Activated T-cell treated with anti-CD3 and anti-CD28 coated beads, Interleukin-2, amount 50 U/mL, for 4 hours (primary cell): ENCODE data around the gene SMURF2. TPM values are rescaled to one million over a fixed set of nuclear protein-coding genes. Genes with fewer than 3 reads are reported as not detected.
"Not testable (repeated sequence)": the region's sequence is repeated elsewhere in the genome, so short reads cannot be mapped to it uniquely, and the experiment has no call there.

Experiments
- ATAC-seq, 2 donors: fragments of 200-7000 bp; cut with Tn5 transposase; one replicate each; pipeline ENCODE4 v1.10.0; 2021
- DNase-seq: peaks from one replicate; pipeline ENCODE4 v3.0.0-alpha.2; 2020
- H3K27me3 Mint-ChIP-seq: one replicate; pipeline ENCODE4 v1.8.0; 2021; ENCODE audit warnings: low read depth, mixed read lengths
- H3K36me3 Mint-ChIP-seq: one replicate; pipeline ENCODE4 v1.8.0; 2022; ENCODE audit warnings: mixed read lengths; ENCODE audit not compliant: insufficient read depth
- H3K4me1 Mint-ChIP-seq: one replicate; pipeline ENCODE4 v1.8.0; 2021; ENCODE audit warnings: low read depth, mixed read lengths
- H3K4me3 Mint-ChIP-seq: one replicate; pipeline ENCODE4 v1.8.0; 2021; ENCODE audit warnings: mild to moderate bottlenecking, moderate library complexity, mixed read lengths
- H3K9me3 Mint-ChIP-seq: one replicate; pipeline ENCODE4 v1.8.0; 2021; ENCODE audit warnings: mixed read lengths
- total RNA-seq, 3 donors: library from RNA; stranded (reverse); gene quantifications; one replicate each; pipeline ENCODE4 v1.2.1, GENCODE V29; 2021

Gene SMURF2
- total RNA-seq, 3 donors from 2014 or later = 10.7 to 11.6 (median 11.0) TPM

GRCh38 chr17:64604532-64604931 is 57.6 kb downstream of the SMURF2 start:
- not testable (repeated sequence) for H3K27me3 Mint-ChIP-seq, H3K36me3 Mint-ChIP-seq, DNase-seq, H3K4me3 Mint-ChIP-seq, H3K9me3 Mint-ChIP-seq, ATAC-seq
- H3K4me1 Mint-ChIP-seq = peaks cover 36% of the 10 kb centered on the region

DNA sequence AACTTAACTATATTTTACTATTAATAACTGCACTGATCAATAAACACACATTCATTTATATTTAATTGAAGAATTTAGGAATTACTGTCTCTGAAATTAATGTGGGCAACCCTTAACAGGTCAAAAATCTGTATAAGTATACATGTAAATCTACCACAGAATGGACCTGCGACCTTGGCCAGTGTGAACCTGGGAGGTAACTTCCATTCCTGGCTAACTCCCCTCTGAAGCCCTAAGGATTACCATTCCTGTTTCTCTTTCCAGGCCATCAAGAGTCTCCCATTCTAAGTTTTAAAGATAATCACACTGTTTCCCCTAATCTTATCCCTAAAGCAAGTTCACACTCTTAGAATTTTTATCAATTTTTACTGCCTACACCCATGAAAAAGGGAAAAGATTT is 58.1 kb downstream of the SMURF2 start:
- no peaks in the 10 kb centered on the region for H3K9me3 Mint-ChIP-seq
- DNase-seq = no peak

DNA sequence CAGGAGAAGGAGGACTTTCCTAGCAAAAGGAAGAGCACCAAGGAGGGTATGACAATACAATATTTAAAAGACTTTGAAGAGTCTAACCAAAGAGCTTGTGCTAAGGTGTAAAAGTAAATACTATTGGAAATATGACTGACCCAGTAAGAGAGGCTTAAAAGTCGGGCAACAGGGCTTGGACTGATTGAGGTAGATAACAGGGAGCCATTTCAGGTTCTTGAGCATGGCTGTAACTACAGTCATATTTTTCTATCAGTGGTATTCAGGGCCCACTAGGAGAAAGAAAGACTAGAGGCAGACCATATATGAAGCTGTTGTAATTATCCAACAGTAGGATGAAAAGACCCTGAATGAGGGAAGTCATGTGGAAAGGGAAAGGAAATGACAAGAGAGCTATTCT is 62.3 kb downstream of the SMURF2 start:
- H3K36me3 Mint-ChIP-seq = peaks cover 12% of the 10 kb centered on the region
- ATAC-seq (no peak), DNase-seq (no peak)
- H3K9me3 Mint-ChIP-seq = no peaks in the 10 kb centered on the region
- no peaks in the 10 kb centered on the region for H3K27me3 Mint-ChIP-seq
- peak overlapping the region; percentile 70 for H3K4me3 Mint-ChIP-seq
- peaks cover 33% of the 10 kb centered on the region for H3K4me1 Mint-ChIP-seq

More for the DNA sequence above, 58.1 kb downstream of the SMURF2 start:
- Mint-ChIP-seq H3K4me3 (no peak overlapping the region), H3K4me1 (peaks cover 36% of the 10 kb centered on the region), H3K36me3 (no peaks in the 10 kb centered on the region), H3K27me3 (no peaks in the 10 kb centered on the region)
- ATAC-seq = no peak

GRCh38 chr17:64599187-64599676 is 62.9 kb downstream of the SMURF2 start:
- Mint-ChIP-seq H3K4me3 (peak overlapping the region; percentile 70), H3K27me3 (no peaks in the 10 kb centered on the region)
- ATAC-seq = peak; percentile 97 to 99

DNA sequence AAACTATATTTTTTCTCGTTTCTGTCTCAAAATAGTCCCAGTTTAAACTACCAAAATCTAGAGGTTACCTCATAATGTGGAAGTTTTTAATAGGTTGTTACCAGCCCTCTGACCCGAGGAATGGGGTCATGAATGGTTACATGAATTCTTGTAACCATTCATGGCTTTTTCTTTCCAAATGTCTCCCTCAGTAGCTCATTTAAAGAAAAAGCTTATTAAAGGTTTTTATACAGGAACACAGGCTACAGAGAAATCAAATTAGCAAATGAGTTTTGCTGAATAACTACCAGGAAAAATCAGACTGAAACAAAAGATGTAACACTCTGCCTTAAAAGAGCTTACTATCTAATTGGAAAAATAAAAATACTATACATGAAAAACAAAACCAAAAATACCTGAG is 63.4 kb downstream of the SMURF2 start:
- Mint-ChIP-seq H3K4me3 (no peak overlapping the region), H3K9me3 (no peaks in the 10 kb centered on the region), H3K36me3 (peaks cover 12% of the 10 kb centered on the region), H3K27me3 (no peaks in the 10 kb centered on the region), H3K4me1 (peaks cover 31% of the 10 kb centered on the region)
- ATAC-seq (no peak), DNase-seq (no peak)

More at GRCh38 chr17:64599187-64599676, 62.9 kb downstream of the SMURF2 start:
- Mint-ChIP-seq H3K9me3 (no peaks in the 10 kb centered on the region), H3K36me3 (peaks cover 12% of the 10 kb centered on the region), H3K4me1 (peaks cover 33% of the 10 kb centered on the region)
- peak; percentile 34 for DNase-seq

DNA sequence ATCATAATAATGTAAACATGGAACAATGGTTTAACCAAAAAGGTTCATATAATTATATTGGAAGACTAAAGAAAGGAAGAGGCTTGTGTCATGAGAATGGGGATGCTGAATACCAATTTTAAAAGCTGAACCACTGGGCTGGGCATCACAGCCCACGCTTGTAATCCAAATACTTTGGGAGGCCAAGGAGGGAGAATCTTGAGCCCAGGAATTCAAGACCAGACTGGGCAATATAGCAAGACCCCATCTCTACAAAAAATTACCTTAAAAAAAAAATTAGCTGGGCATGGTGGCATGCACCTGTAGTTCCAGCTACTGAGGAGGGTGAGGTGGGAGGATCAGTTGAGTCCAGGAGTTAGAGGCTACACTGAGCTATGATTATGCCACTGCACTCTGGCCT is 65.1 kb downstream of the SMURF2 start:
- ATAC-seq = no peak
- H3K36me3 Mint-ChIP-seq = peaks cover 12% of the 10 kb centered on the region
- DNase-seq = no peak
- H3K4me3 Mint-ChIP-seq = no peak overlapping the region
- peaks cover 29% of the 10 kb centered on the region for H3K4me1 Mint-ChIP-seq
- H3K27me3 Mint-ChIP-seq = no peaks in the 10 kb centered on the region
- no peaks in the 10 kb centered on the region for H3K9me3 Mint-ChIP-seq

DNA sequence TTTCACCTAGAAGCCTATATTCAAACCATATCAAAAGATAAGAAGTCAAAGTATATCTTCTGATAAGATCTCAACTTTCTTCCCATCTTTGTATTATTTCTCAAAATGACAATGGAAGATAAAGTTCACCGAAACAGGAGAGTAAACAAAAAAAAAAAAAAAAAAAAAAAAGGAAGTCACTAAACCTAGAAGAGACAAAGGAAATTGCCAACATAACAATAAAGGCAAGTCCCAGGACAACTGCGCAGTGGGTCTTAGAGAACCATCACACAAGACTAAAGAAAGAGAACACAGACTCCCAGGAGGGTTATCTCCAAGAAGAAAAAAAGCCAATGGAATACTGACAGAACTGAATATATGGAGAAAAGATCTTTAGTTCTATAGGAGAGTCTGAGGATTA is 65.7 kb downstream of the SMURF2 start:
- DNase-seq = no peak
- Mint-ChIP-seq H3K4me3 (no peak overlapping the region), H3K36me3 (peaks cover 12% of the 10 kb centered on the region), H3K27me3 (no peaks in the 10 kb centered on the region), H3K4me1 (peaks cover 30% of the 10 kb centered on the region), H3K9me3 (no peaks in the 10 kb centered on the region)
- no peak for ATAC-seq

GRCh38 chr17:64591944-64592343 is 70.2 kb downstream of the SMURF2 start:
- H3K36me3 Mint-ChIP-seq = peaks cover 15% of the 10 kb centered on the region

GRCh38 chr17:64585146-64585545 is 77.0 kb downstream of the SMURF2 start:
- H3K27me3 Mint-ChIP-seq = no peaks in the 10 kb centered on the region
- ATAC-seq (no peak), DNase-seq (no peak)
- H3K36me3 Mint-ChIP-seq = peaks cover 14% of the 10 kb centered on the region
- peaks cover 12% of the 10 kb centered on the region for H3K4me1 Mint-ChIP-seq
- no peak overlapping the region for H3K4me3 Mint-ChIP-seq
- H3K9me3 Mint-ChIP-seq = no peaks in the 10 kb centered on the region

More at GRCh38 chr17:64591944-64592343, 70.2 kb downstream of the SMURF2 start:
- no peak overlapping the region for H3K4me3 Mint-ChIP-seq
- H3K27me3 Mint-ChIP-seq = no peaks in the 10 kb centered on the region
- H3K9me3 Mint-ChIP-seq = no peaks in the 10 kb centered on the region
- DNase-seq = no peak
- peaks cover 11% of the 10 kb centered on the region for H3K4me1 Mint-ChIP-seq
- ATAC-seq = no peak

DNA sequence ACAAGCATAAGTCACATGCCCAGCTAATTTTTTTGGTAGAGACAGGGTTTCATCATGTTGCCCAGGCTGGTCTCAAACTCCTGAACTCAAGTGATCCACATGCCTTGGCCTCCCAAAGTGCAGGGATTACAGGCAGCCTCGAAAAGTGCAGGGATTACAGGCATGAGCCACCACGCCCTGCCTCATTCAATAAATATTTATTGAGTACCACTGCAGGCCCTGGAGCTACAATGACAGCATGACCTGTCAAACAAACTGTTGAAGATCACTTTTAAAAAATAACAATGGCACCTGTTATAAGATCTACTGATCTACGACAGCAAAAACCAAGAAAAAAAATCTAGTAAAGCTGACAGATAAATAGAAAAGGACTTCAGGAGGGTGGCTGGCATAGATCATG is 79.1 kb downstream of the SMURF2 start:
- Mint-ChIP-seq H3K27me3 (no peaks in the 10 kb centered on the region), H3K9me3 (no peaks in the 10 kb centered on the region), H3K36me3 (peaks cover 15% of the 10 kb centered on the region), H3K4me3 (no peak overlapping the region), H3K4me1 (peaks cover 18% of the 10 kb centered on the region)
- DNase-seq (no peak), ATAC-seq (no peak)

DNA sequence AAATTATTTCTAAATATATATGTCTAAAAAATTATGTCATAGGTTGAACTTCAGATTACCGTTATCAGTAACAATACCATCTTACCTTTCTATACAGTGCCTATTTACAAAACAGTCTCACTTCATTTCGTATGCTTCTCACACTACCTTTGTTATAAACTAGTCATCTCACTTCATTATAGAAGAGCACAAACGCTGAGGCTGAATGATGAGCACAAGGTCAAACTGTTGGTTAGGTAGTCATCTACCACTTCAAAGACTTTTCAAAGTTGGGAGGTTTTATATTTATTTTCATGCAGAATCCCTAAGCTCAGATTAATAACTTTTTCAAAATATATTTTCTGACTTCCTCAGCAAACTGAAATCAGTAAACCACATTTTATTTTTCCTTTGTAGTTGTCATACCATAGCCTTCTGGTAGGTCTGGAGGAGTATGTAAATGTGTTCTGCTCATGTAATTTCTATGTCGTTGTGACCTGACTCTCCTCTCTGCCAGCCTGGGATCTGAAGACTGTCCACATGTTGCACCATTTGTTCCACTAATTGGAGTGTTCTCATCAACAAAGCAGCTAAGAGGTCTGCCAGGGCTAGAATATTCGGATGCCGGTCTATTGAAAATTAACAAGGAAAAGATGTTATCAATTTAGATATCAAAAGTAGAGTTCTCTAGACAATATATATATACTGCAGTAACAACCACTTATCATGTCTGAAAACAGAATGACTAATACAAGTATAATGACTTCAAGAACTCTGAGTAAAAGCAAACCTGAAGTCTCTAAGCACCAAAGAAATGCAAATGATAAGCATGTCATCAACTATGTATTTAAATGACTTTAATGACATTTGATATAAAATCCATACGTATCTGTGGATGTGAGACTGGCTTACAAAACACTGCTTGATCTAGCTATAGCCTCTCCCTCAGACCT is 81.5 kb downstream of the SMURF2 start:
- ATAC-seq (peak; percentile 86), DNase-seq (no peak)
- peaks cover 18% of the 10 kb centered on the region for H3K4me1 Mint-ChIP-seq
- H3K9me3 Mint-ChIP-seq = no peaks in the 10 kb centered on the region
- peaks cover 18% of the 10 kb centered on the region for H3K36me3 Mint-ChIP-seq
- no peaks in the 10 kb centered on the region for H3K27me3 Mint-ChIP-seq
- peak overlapping the region; percentile 44 for H3K4me3 Mint-ChIP-seq

GRCh38 chr17:64579917-64580316 is 82.2 kb downstream of the SMURF2 start:
- ATAC-seq (no peak), DNase-seq (no peak)
- Mint-ChIP-seq H3K4me1 (peaks cover 18% of the 10 kb centered on the region), H3K27me3 (no peaks in the 10 kb centered on the region), H3K4me3 (no peak overlapping the region), H3K9me3 (no peaks in the 10 kb centered on the region), H3K36me3 (peaks cover 18% of the 10 kb centered on the region)

GRCh38 chr17:64577025-64577424 is 85.1 kb downstream of the SMURF2 start:
- not testable (repeated sequence) for H3K27me3 Mint-ChIP-seq, ATAC-seq, DNase-seq, H3K4me3 Mint-ChIP-seq, H3K9me3 Mint-ChIP-seq
- Mint-ChIP-seq H3K4me1 (peaks cover 30% of the 10 kb centered on the region), H3K36me3 (peaks cover 16% of the 10 kb centered on the region)

GRCh38 chr17:64575431-64575830 is 86.7 kb downstream of the SMURF2 start:
- no peak for ATAC-seq
- peaks cover 11% of the 10 kb centered on the region for H3K36me3 Mint-ChIP-seq
- H3K9me3 Mint-ChIP-seq = no peaks in the 10 kb centered on the region
- DNase-seq = no peak
- no peak overlapping the region for H3K4me3 Mint-ChIP-seq
- no peaks in the 10 kb centered on the region for H3K27me3 Mint-ChIP-seq
- peaks cover 20% of the 10 kb centered on the region for H3K4me1 Mint-ChIP-seq

GRCh38 chr17:64574646-64575045 is 87.5 kb downstream of the SMURF2 start:
- ATAC-seq (no peak), DNase-seq (no peak)
- no peak overlapping the region for H3K4me3 Mint-ChIP-seq
- no peaks in the 10 kb centered on the region for H3K9me3 Mint-ChIP-seq
- no peaks in the 10 kb centered on the region for H3K27me3 Mint-ChIP-seq
- peaks cover 15% of the 10 kb centered on the region for H3K4me1 Mint-ChIP-seq
- peaks cover 10% of the 10 kb centered on the region for H3K36me3 Mint-ChIP-seq
